Central memory CD8-positive, alpha-beta T cell (primary cell): ENCODE measurements around the gene FAP.
A peak's percentile ranks its signal among the peaks of the same experiment; 100 is the strongest.

ENCODE experiments used
- ATAC-seq: fragments of 150-1000 bp; cut with Tn5 transposase; replicated peaks from 2 replicates; pipeline ENCODE4 v1.10.0; 2022; ENCODE audit warnings: mild to moderate bottlenecking, moderate FRiP score, moderate number of reproducible peaks; ENCODE audit not compliant: poor library complexity, severe bottlenecking; ENCODE audit errors: extremely low read depth
- DNase-seq, 2 donors: peaks; one replicate each; pipeline ENCODE4 v3.0.0; 2021; ENCODE audit warnings: low spot score in 2 of 2
- H3K27ac Mint-ChIP-seq: one replicate; pipeline ENCODE4 v1.8.0; 2022; ENCODE audit warnings: low read depth, mild to moderate bottlenecking, moderate library complexity, mixed read lengths
- H3K27me3 Mint-ChIP-seq: one replicate; pipeline ENCODE4 v1.8.0; 2022; ENCODE audit warnings: mixed read lengths
- H3K36me3 Mint-ChIP-seq: one replicate; pipeline ENCODE4 v1.8.0; 2022; ENCODE audit warnings: mild to moderate bottlenecking, moderate library complexity, mixed read lengths; ENCODE audit not compliant: insufficient read depth
- H3K4me1 Mint-ChIP-seq: one replicate; pipeline ENCODE4 v1.8.0; 2022; ENCODE audit warnings: mixed read lengths
- H3K4me3 Mint-ChIP-seq: one replicate; pipeline ENCODE4 v1.8.0; 2022; ENCODE audit warnings: mild to moderate bottlenecking, moderate library complexity, mixed read lengths
- H3K9me3 Mint-ChIP-seq: one replicate; pipeline ENCODE4 v1.8.0; 2022; ENCODE audit warnings: mixed read lengths

FAP gene

DNA sequence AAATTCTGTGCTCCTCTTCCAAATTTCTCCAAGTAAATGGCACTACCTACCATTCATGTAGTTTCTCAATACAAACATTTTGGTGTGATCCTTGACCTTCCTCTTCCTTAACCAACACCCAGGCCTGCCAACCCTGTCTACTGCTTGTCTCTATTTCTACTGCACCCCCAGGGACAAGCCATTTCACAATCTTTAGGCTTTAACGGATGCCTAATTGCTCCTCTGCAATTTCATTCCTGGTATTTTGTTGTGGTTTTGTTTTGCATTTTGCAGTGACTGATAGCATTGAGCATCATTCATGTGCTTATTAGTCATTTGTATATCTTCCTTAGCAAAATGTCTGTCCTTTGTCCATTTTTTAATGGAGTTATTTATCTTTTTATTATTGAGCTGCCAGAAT is 10.0 kb downstream of the FAP start:
- ATAC-seq (no peak), DNase-seq (no peak)
- Mint-ChIP-seq H3K36me3 (peaks cover 2% of the 10 kb centered on the region), H3K9me3 (no peaks in the 10 kb centered on the region), H3K27ac (no peak overlapping the region), H3K4me3 (no peak overlapping the region), H3K27me3 (peaks cover 52% of the 10 kb centered on the region), H3K4me1 (no peaks in the 10 kb centered on the region)

DNA sequence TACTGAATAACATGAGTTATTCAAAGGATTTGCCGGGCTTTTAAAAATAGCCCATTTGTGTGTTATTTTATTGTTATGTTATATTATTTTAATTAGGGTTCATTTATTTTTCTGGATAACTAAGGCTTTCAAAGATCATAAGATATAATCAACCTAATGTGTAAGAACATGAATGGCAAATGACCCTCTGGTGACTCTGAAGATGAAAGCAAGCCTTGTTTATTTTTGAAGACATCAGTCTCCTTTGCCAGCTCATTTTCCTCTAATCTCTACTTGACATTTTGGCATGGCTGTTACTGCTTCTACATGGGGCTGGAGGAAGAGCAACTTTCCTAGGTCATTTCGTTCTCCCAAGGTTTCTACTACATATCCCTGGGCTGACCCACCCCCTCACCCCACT is 10.6 kb downstream of the FAP start:
- DNase-seq (no peak), ATAC-seq (no peak)
- H3K4me3 Mint-ChIP-seq = no peak overlapping the region
- H3K36me3 Mint-ChIP-seq = peaks cover 2% of the 10 kb centered on the region
- no peak overlapping the region for H3K27ac Mint-ChIP-seq
- H3K9me3 Mint-ChIP-seq = no peaks in the 10 kb centered on the region
- H3K4me1 Mint-ChIP-seq = no peaks in the 10 kb centered on the region
- peaks cover 52% of the 10 kb centered on the region for H3K27me3 Mint-ChIP-seq

DNA sequence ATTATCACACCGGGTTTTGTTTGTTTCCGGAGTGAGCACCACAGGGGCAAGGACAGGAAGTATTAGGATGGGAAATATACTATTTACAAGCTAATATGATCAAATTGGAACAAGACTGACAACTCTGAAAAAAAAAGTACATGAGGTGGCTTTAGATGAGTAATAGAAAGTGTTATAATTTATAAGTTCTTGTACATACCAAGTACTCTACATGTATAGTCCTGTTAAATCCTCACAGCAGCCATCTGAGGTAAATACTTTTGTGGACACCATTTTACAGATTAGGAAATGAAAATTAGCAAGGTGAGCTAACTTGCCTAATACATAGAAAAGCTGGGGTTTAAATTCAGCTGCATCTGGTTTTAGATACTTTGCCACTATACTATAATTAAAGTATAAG is 11.2 kb downstream of the FAP start:
- DNase-seq = no peak
- no peaks in the 10 kb centered on the region for H3K4me1 Mint-ChIP-seq
- ATAC-seq = no peak
- H3K4me3 Mint-ChIP-seq = no peak overlapping the region
- no peaks in the 10 kb centered on the region for H3K9me3 Mint-ChIP-seq
- no peaks in the 10 kb centered on the region for H3K36me3 Mint-ChIP-seq
- no peak overlapping the region for H3K27ac Mint-ChIP-seq
- peaks cover 54% of the 10 kb centered on the region for H3K27me3 Mint-ChIP-seq

DNA sequence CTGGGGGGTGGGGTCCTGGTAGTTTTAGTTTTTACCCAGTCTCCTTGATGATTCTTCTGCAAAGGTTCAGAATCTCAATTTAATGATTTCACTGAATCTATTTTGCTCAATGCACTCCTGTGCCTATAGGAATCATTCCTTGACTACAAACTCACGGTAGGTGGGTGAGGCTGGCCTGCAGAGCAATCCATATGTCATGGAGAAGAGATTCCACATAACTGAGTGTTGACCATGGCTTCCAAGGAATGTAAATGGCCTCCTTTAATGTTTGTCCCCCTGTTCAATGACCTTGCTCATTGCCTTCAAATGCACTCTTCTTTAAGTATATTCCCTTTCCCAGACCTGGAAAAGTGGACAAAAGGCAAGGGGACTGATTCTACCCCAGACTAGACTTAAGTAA is 12.5 kb downstream of the FAP start:
- H3K36me3 Mint-ChIP-seq = no peaks in the 10 kb centered on the region
- H3K4me3 Mint-ChIP-seq = no peak overlapping the region
- peaks cover 44% of the 10 kb centered on the region for H3K27me3 Mint-ChIP-seq
- no peaks in the 10 kb centered on the region for H3K4me1 Mint-ChIP-seq
- H3K9me3 Mint-ChIP-seq = no peaks in the 10 kb centered on the region
- H3K27ac Mint-ChIP-seq = no peak overlapping the region
- no peak for DNase-seq
- ATAC-seq = no peak

DNA sequence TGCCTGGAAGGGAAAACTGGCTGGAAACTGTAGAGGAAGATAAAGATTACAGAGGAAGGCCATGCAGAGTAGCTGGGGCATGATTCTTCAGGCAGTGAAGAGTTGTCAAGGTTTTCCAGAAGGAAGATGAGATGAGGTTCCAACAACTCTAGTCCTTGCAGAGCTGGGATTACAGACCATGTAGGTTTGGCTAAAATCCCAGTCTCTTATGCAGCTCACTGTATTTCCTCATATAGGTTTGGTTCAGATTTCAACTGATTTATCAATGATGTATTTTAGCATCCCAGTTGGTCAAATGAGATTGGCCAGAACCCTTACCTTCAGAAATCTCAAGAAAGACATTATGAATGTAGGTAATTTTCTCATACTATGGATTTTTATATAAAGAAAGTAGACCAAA is 16.4 kb downstream of the FAP start:
- H3K4me1 Mint-ChIP-seq = no peaks in the 10 kb centered on the region
- DNase-seq (no peak), ATAC-seq (no peak)
- no peaks in the 10 kb centered on the region for H3K36me3 Mint-ChIP-seq
- no peak overlapping the region for H3K27ac Mint-ChIP-seq
- H3K4me3 Mint-ChIP-seq = no peak overlapping the region
- H3K27me3 Mint-ChIP-seq = peaks cover 44% of the 10 kb centered on the region
- H3K9me3 Mint-ChIP-seq = no peaks in the 10 kb centered on the region

DNA sequence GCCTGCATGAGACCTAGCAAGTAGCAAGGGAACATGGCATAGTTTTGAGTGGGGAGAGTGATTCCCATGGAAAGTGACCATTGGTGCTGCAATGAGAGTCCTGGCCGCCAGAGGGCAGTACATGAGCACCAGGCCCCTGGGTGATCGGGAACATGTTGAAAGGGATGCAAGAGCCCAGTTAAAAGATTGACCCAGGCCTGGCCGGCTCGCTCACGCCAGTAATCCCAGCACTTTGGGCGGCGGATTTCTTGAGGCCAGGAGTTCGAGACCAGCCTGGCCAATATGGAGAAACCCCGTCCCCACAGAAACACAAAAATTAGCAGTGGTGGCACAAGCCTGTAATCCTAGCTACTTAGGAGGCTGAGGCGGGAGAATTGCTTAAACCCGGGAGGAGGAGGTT is 22.2 kb downstream of the FAP start:
- Mint-ChIP-seq H3K9me3 (no peaks in the 10 kb centered on the region), H3K4me3 (no peak overlapping the region), H3K4me1 (no peaks in the 10 kb centered on the region), H3K27me3 (peaks cover 66% of the 10 kb centered on the region), H3K36me3 (no peaks in the 10 kb centered on the region), H3K27ac (no peak overlapping the region)
- DNase-seq = peak; percentile 34 to 37
- no peak for ATAC-seq

DNA sequence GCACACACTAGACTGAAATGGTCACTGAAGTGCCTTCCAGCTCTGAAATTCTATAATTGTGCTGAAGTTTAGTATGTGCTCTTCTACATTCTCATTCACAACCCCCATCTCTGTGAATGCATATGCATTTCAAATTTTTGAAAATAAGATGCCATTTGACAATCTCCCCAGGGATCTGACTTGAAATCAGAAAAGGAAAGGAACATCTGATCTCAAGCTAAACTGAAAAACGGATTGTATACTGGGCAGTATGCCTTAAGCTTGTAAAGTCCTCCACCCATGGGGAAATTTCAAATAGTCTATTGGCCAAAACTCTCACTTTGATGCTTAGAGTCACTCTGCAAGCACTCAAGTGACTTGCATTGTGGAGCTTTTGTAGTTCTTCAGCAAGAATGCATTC is 22.9 kb downstream of the FAP start:
- peaks cover 67% of the 10 kb centered on the region for H3K27me3 Mint-ChIP-seq
- H3K4me1 Mint-ChIP-seq = no peaks in the 10 kb centered on the region
- no peaks in the 10 kb centered on the region for H3K36me3 Mint-ChIP-seq
- DNase-seq = no peak
- H3K4me3 Mint-ChIP-seq = no peak overlapping the region
- no peak for ATAC-seq
- H3K27ac Mint-ChIP-seq = no peak overlapping the region
- no peaks in the 10 kb centered on the region for H3K9me3 Mint-ChIP-seq

DNA sequence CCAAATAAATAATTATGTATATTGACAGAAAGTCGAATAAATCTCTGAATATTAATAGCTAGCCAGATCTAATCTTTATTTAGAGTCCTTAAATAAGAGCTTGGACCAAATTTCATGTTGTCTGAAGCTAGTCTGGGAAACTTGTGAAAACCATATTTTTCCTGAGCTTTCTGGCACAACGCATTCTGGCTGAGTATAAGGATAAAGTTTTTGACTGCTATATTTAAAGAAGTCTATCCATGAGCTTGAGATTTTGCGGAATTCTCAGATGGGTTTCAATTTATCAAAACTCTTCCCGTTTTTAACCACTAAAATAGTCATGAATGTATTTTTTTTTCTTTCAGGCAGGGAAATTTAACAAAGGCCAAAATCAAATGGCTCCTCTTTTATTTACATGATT is 23.8 kb downstream of the FAP start:
- no peak overlapping the region for H3K27ac Mint-ChIP-seq
- no peaks in the 10 kb centered on the region for H3K4me1 Mint-ChIP-seq
- no peak for DNase-seq
- peaks cover 58% of the 10 kb centered on the region for H3K27me3 Mint-ChIP-seq
- H3K36me3 Mint-ChIP-seq = no peaks in the 10 kb centered on the region
- no peaks in the 10 kb centered on the region for H3K9me3 Mint-ChIP-seq
- no peak for ATAC-seq
- H3K4me3 Mint-ChIP-seq = no peak overlapping the region

DNA sequence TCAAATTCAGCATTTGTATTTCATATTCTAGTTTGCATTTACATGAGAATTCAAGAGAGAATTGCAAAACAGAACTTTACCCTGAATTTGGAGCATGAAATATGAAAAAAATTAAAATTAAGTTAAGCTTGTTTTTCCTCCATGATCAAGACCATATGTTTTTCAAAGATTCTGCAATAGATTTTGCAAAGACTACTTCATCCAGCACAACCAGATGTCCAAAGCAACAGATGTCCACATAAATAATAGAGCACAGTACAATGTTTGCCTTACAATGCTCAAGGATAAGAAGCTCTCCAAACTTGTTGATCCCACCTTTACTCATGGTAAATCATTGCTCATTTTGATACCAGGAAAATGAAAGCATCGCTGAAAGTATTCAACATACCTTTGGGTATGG is 25.6 kb downstream of the FAP start:
- no peaks in the 10 kb centered on the region for H3K9me3 Mint-ChIP-seq
- no peaks in the 10 kb centered on the region for H3K36me3 Mint-ChIP-seq
- ATAC-seq (no peak), DNase-seq (no peak)
- H3K4me3 Mint-ChIP-seq = no peak overlapping the region
- no peaks in the 10 kb centered on the region for H3K4me1 Mint-ChIP-seq
- H3K27me3 Mint-ChIP-seq = peaks cover 54% of the 10 kb centered on the region
- H3K27ac Mint-ChIP-seq = no peak overlapping the region

DNA sequence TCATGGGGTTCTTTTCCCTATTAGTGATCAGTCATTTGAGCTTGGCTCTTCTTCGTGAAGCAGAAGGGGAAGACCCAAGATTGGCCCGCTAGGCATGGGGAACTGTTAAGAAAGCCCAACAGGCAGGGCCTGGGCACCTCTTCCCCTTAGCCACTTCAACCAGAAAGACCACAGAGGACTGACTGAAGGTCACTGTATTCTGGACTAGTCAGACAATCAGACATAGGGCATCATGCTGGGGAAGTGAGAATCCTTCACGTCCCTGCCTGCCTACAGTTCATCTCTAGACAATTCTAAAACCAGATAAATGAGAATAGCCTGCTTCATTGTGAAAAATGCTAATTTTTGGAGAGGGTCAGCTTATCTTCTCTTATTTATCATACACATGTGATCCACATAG is 28.1 kb downstream of the FAP start:
- Mint-ChIP-seq H3K9me3 (no peaks in the 10 kb centered on the region), H3K27me3 (peaks cover 33% of the 10 kb centered on the region), H3K4me3 (no peak overlapping the region), H3K36me3 (no peaks in the 10 kb centered on the region), H3K4me1 (no peaks in the 10 kb centered on the region), H3K27ac (no peak overlapping the region)
- ATAC-seq (no peak), DNase-seq (no peak)

DNA sequence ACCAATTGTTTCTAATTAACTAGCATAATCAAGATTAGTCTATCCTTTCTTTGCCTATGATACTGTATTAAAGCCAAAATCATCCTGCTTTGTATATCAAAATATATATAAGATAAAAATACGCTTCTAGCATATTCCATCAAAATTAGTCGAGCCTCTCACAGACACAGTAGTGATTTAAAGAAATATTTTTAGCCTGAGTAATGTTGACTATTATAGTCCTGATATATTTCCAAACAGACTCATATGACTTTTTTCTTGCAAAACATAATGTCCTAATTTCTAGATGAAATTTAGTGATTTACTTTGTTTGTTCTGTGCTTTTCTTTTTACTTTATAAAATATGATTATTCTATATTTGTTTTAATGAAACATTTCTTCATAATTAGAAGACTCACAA is 30.9 kb downstream of the FAP start:
- H3K9me3 Mint-ChIP-seq = no peaks in the 10 kb centered on the region
- H3K27ac Mint-ChIP-seq = no peak overlapping the region
- H3K4me3 Mint-ChIP-seq = no peak overlapping the region
- peaks cover 14% of the 10 kb centered on the region for H3K27me3 Mint-ChIP-seq
- no peak for DNase-seq
- H3K4me1 Mint-ChIP-seq = no peaks in the 10 kb centered on the region
- no peaks in the 10 kb centered on the region for H3K36me3 Mint-ChIP-seq
- no peak for ATAC-seq

DNA sequence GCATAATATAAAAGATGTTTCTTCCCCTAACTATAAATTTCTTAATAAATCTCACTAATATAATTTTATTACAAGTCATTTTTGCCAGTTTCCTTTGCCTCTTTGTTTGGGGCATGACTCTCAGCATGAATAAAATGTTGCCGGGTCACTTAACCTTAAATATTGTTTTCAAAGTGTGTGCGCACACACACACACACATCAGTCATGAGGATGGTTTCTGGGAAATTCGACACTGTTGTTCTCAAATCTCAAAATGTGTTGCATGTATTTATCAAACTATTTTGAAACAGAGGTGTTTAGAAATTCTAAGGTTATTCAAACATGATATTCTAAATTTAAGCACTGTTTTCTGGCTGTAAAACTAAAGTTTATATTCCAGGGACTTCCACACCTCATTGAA is 31.5 kb downstream of the FAP start:
- Mint-ChIP-seq H3K36me3 (no peaks in the 10 kb centered on the region), H3K27me3 (peaks cover 8% of the 10 kb centered on the region), H3K4me3 (no peak overlapping the region), H3K9me3 (no peaks in the 10 kb centered on the region), H3K4me1 (no peaks in the 10 kb centered on the region), H3K27ac (no peak overlapping the region)
- DNase-seq = no peak
- no peak for ATAC-seq

DNA sequence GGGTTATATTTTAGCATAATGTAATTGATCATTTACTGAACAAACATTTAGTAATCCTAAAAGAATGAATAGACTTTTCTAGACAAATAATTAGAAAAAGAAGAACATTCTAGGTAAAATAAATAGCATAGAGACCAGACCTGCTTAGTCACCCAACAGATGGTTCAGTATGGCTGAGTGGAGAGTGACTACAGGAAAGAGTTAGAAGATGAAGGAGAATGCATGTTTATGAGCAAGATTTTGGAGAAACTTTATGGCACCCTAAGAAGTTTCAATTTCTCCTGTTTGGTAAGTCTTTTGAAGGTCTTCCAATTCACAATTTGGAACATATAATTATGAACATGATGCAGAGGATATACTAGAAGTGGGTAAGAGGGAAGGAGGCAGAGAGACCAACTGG is 32.9 kb downstream of the FAP start:
- ATAC-seq = no peak
- no peak for DNase-seq
- H3K36me3 Mint-ChIP-seq = no peaks in the 10 kb centered on the region
- H3K4me3 Mint-ChIP-seq = no peak overlapping the region
- H3K9me3 Mint-ChIP-seq = no peaks in the 10 kb centered on the region
- H3K27ac Mint-ChIP-seq = no peak overlapping the region
- no peaks in the 10 kb centered on the region for H3K27me3 Mint-ChIP-seq
- no peaks in the 10 kb centered on the region for H3K4me1 Mint-ChIP-seq

DNA sequence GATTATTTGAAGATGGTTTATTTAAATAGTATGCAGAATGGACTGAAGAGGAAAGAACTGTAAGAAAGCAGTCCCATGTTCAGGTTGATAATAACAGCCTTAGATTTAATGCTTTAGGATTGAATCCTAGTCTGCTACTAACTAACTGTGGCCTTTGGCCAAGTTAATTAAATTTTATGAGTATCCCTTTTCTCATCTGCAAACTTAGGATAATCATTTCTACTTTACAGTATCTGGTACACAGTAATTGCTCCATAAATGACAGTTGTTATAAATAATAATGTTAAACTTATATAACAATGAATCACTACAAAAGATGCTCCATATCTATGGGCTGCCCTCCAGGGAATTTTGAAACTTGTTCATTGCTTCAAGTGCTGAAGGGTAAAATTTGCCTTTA is 41.0 kb downstream of the FAP start:
- no peaks in the 10 kb centered on the region for H3K9me3 Mint-ChIP-seq

More for the DNA sequence above, 41.0 kb downstream of the FAP start:
- DNase-seq (no peak), ATAC-seq (no peak)
- Mint-ChIP-seq H3K27ac (no peak overlapping the region), H3K4me3 (no peak overlapping the region), H3K27me3 (peaks cover 54% of the 10 kb centered on the region), H3K4me1 (no peaks in the 10 kb centered on the region), H3K36me3 (no peaks in the 10 kb centered on the region)
